ENCODE data around the gene CFAP65. TPM values are rescaled to one million over a fixed set of nuclear protein-coding genes. Genes with fewer than 3 reads are reported as not detected.

CFAP65 gene
- total and polyA plus RNA-seq, 9 of the 15 experiments (the other 6 are each of a cell fraction or from before 2014, with no cell fraction given): not detected

DNA sequence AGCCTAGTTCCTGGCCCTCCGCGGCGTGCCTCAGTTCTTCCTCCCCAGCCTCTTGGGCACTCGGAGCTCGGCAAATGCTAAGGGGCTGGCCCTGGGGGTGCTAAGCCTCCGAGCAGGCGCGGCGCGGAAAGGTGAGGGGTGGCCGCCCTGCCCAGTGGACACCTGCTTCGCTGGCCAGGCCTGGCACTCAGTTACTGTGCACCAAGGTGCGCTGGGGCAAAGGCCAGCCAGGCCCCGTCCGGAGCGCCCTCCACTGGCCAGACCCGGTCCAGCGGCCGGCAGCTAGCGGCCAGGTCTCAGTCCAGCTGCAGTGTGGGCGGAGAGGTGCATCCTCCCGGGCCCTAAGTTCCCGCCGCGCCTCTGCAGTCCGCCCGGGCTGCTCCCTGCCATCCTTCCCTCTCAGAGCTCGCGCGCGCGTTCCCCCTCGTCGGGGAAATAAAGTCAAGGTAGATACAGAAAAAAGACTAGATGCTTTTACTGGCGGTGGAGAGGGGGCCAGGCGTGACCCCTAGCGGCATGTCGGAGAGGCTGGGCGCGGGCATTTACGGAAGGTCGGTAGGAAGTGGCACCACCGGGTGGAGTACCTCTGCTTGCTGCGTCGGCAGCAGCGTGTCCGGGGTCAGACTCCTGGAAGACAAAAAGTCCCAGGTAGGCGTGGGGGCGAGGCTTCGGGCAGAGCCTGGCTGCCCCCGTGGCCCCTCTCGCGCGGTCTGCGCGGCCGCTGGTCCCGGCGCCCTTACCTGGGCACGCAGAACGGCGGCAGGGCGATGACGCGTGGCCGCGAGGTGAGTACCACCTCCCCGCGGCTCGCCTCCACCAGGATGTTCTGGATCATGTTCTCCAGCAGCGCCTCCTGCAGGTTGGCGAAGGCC lies 38.7 kb downstream of the CFAP65 start (continued):
- TF ChIP-seq, protein P1, sequence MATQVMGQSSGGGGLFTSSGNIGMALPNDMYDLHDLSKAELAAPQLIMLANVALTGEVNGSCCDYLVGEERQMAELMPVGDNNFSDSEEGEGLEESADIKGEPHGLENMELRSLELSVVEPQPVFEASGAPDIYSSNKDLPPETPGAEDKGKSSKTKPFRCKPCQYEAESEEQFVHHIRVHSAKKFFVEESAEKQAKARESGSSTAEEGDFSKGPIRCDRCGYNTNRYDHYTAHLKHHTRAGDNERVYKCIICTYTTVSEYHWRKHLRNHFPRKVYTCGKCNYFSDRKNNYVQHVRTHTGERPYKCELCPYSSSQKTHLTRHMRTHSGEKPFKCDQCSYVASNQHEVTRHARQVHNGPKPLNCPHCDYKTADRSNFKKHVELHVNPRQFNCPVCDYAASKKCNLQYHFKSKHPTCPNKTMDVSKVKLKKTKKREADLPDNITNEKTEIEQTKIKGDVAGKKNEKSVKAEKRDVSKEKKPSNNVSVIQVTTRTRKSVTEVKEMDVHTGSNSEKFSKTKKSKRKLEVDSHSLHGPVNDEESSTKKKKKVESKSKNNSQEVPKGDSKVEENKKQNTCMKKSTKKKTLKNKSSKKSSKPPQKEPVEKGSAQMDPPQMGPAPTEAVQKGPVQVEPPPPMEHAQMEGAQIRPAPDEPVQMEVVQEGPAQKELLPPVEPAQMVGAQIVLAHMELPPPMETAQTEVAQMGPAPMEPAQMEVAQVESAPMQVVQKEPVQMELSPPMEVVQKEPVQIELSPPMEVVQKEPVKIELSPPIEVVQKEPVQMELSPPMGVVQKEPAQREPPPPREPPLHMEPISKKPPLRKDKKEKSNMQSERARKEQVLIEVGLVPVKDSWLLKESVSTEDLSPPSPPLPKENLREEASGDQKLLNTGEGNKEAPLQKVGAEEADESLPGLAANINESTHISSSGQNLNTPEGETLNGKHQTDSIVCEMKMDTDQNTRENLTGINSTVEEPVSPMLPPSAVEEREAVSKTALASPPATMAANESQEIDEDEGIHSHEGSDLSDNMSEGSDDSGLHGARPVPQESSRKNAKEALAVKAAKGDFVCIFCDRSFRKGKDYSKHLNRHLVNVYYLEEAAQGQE (IDR thresholded peaks at IDR 0.05; ENCODE audit: borderline replicate concordance): peak; percentile 40; the same call in 1 of the 2 replicates
- TF ChIP-seq, protein P1 (CRISPR knock-in tag; IDR thresholded peaks at IDR 0.05; ENCODE audit: low read depth): no peak
- TF ChIP-seq SP1 (CRISPR knock-in tag; IDR thresholded peaks at IDR 0.05) (0 out of 2 replicates have a peak, but pooled peaks have one; percentile 33), CTCFL (IDR thresholded peaks at IDR 0.05; ENCODE audit: borderline replicate concordance, insufficient read depth, low read depth, low read length, poor library complexity, severe bottlenecking) (peak; percentile 82)

Data from K562 (cell line).